IPS-20b (cell line): ENCODE data around the gene DNAJC25.

Experiments
- H3K27ac ChIP-seq: one replicate; pipeline ENCODE4 v1.5.1; 2013; ENCODE audit warnings: low read length
- H3K27me3 ChIP-seq: 2 replicates; pipeline ENCODE4 v1.6.1; 2013; ENCODE audit warnings: mild to moderate bottlenecking, low read length, inconsistent platforms; ENCODE audit not compliant: insufficient read depth
- H3K36me3 ChIP-seq: 2 replicates; pipeline ENCODE4 v1.6.1; 2013; ENCODE audit warnings: low read depth, mild to moderate bottlenecking, inconsistent platforms, low read length, moderate library complexity; ENCODE audit not compliant: insufficient read depth
- H3K4me1 ChIP-seq: 2 replicates; pipeline ENCODE4 v1.6.1; 2013; ENCODE audit warnings: mild to moderate bottlenecking, control low read depth, inconsistent platforms, low read length, moderate library complexity; ENCODE audit not compliant: insufficient read depth
- H3K4me3 ChIP-seq: 2 replicates; pipeline ENCODE4 v1.5.1; 2013; ENCODE audit warnings: mild to moderate bottlenecking, low read length, inconsistent platforms
- H3K9ac ChIP-seq: 2 replicates; pipeline ENCODE4 v1.6.1; 2013; ENCODE audit warnings: low read depth, mild to moderate bottlenecking, inconsistent platforms, low read length, moderate library complexity
- H3K9me3 ChIP-seq: 2 replicates; pipeline ENCODE4 v1.6.1; 2013; ENCODE audit warnings: mild to moderate bottlenecking, low read depth, low read length, inconsistent platforms; ENCODE audit not compliant: insufficient read depth

DNAJC25 gene

DNA sequence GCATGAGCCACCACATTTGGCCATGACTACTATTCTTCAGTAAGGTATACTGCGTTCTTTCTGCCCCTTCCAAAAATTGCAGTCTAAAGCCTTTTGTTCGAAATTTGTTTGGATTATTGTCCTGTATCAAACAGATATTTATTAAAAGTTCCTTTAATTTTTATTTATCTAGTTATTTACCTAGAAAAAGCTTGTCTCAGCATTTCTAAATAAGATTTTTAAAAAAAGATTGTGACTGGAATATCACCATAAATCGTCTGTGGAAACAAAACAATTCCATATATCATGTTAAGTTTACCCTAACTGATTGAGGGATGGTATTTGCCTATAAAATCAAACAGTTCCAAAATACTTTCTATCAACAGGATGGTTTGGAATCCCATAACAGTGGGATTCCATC lies 45.0 kb downstream of the DNAJC25 start:
- no peaks in the 10 kb centered on the region for H3K27me3 ChIP-seq
- H3K27ac ChIP-seq = no peak overlapping the region
- H3K4me3 ChIP-seq = no peak overlapping the region
- H3K9me3 ChIP-seq = no peaks in the 10 kb centered on the region
- H3K36me3 ChIP-seq = no peaks in the 10 kb centered on the region
- H3K9ac ChIP-seq = no peak overlapping the region
- no peaks in the 10 kb centered on the region for H3K4me1 ChIP-seq

DNA sequence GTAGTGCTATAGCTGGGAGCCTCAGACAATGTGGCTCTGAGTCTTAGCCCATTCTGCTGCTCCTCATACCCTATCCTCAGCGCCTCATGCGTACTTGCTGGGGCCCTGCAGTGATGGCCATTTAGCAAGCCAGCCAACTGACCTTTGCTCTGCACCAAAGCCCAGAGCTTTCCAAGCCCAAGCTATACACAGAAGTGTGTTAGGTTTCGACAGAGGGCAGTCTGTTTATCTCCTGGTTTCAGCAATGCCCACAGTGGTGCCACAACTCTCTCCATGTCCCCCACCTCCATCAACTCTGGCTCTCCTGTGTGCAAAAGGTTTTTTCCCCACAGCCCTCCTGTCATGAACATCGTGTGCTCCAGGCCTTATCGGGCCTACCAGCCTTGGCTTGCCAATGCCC lies 47.2 kb downstream of the DNAJC25 start:
- Histone ChIP-seq H3K36me3 (no peaks in the 10 kb centered on the region), H3K9me3 (no peaks in the 10 kb centered on the region), H3K27ac (no peak overlapping the region), H3K4me1 (no peaks in the 10 kb centered on the region), H3K4me3 (no peak overlapping the region), H3K9ac (no peak overlapping the region), H3K27me3 (no peaks in the 10 kb centered on the region)

- H3K9me3 ChIP-seq = no peaks in the 10 kb centered on the region
- H3K9ac ChIP-seq = no peak overlapping the region
- H3K4me3 ChIP-seq = no peak overlapping the region
- H3K36me3 ChIP-seq = no peaks in the 10 kb centered on the region
- no peaks in the 10 kb centered on the region for H3K27me3 ChIP-seq
- H3K4me1 ChIP-seq = no peaks in the 10 kb centered on the region
- H3K27ac ChIP-seq = no peak overlapping the region
Observed at GRCh38 chr9:111679199-111679598, 48.1 kb downstream of the DNAJC25 start.

DNA sequence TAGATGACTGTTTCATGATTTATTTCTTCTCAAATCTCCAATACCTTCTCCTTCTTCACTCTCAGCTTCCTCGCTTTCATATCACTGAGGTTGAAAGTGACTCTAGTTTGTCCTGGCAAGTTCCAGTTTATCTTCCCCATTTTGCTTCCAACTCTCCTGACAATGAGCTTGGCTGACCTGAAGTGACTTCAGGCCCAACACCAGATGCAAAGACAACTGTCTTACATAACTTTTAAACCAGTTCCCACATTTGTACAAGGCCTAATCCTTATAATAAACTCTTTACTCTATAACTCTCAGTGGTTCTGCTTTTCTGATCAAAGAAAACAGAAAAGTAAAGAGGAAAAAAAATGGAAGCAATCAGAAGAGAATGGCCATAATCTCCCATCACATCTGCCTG lies 52.3 kb downstream of the DNAJC25 start:
- Histone ChIP-seq H3K27ac (no peak overlapping the region), H3K4me3 (no peak overlapping the region), H3K4me1 (no peaks in the 10 kb centered on the region), H3K9ac (no peak overlapping the region), H3K27me3 (no peaks in the 10 kb centered on the region), H3K36me3 (no peaks in the 10 kb centered on the region), H3K9me3 (no peaks in the 10 kb centered on the region)

DNA sequence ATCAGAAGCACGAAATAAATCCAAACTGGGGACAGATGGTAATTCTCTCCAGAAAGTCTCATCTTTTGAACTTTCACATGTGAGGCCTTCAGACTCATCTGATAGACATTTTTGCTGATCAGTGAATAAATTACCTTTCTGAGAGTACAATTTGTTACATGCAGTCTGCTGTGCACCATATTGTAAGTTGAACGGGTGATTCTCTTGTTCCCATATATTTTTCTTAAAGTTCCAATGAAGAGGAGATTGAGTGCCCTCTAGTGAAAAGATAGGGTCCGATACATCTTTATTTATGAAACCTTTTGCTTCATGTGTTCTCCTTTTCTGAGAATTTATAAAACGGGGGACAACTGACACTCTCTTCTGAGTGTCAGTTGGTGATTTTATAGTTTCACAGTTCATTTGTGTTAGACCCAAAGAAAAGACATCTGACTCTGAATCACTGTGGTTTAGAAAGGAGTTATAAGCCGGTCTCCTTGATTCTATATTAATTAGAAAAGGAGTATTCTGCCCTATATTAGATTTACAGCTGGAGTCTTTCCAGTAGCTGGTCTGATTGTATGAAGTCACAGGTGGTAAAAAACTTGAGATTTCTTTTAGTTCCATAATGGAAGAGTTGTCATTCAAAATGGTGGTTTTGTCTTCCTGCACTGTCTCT lies 60.7 kb downstream of the DNAJC25 start:
- no peak overlapping the region for H3K4me3 ChIP-seq
- H3K27me3 ChIP-seq = no peaks in the 10 kb centered on the region
- H3K36me3 ChIP-seq = no peaks in the 10 kb centered on the region
- no peak overlapping the region for H3K27ac ChIP-seq
- H3K9ac ChIP-seq = no peak overlapping the region
- H3K4me1 ChIP-seq = no peaks in the 10 kb centered on the region
- no peaks in the 10 kb centered on the region for H3K9me3 ChIP-seq

DNA sequence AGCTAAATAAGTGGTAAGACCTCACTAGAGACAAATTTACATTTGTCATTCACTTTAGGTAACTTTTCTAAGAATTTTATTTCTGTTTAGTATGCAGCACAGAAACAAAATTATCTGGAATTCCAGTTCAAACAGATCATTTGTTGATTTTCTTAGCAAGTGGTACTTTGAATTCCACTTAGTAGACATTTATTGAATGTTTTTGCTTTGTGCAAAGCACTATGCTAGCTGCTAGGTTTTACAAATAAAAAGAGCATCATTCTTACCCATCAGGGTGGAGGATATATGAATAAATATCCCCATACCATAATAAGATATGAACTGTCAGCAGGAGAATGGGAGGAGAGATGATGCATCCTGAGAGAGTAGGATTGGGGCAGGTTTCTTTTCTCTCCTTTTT lies 65.7 kb downstream of the DNAJC25 start:
- no peaks in the 10 kb centered on the region for H3K4me1 ChIP-seq
- no peak overlapping the region for H3K4me3 ChIP-seq
- H3K27ac ChIP-seq = no peak overlapping the region
- no peak overlapping the region for H3K9ac ChIP-seq
- H3K36me3 ChIP-seq = no peaks in the 10 kb centered on the region
- no peaks in the 10 kb centered on the region for H3K27me3 ChIP-seq
- no peaks in the 10 kb centered on the region for H3K9me3 ChIP-seq

DNA sequence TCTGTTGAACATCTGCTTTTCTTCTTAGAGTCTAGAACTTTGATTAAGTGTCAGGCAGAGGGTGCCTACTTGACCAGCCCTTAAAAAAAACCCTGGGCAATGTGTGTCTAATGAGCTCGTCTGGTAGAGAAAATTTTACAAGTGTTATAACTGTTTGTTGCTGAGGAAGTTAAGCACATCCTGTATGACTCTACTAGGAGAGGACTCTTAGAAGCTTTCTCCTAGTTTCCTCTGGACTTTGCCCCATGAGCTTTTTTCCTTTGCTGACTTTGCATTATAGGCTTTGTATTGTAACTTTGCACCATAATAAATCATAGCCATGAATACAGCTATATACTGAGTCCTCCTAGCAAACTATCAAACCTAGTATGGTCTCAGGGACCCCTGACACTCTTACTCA lies 69.6 kb downstream of the DNAJC25 start:
- Histone ChIP-seq H3K9me3 (no peaks in the 10 kb centered on the region), H3K9ac (no peak overlapping the region), H3K27ac (no peak overlapping the region), H3K4me3 (no peak overlapping the region), H3K27me3 (no peaks in the 10 kb centered on the region), H3K4me1 (no peaks in the 10 kb centered on the region), H3K36me3 (no peaks in the 10 kb centered on the region)
